Measurements from ENCODE around the gene DNASE1L1.
"Not testable (repeated sequence)": the region's sequence is repeated elsewhere in the genome, so short reads cannot be mapped to it uniquely, and the experiment has no call there.

DNASE1L1 gene

DNA sequence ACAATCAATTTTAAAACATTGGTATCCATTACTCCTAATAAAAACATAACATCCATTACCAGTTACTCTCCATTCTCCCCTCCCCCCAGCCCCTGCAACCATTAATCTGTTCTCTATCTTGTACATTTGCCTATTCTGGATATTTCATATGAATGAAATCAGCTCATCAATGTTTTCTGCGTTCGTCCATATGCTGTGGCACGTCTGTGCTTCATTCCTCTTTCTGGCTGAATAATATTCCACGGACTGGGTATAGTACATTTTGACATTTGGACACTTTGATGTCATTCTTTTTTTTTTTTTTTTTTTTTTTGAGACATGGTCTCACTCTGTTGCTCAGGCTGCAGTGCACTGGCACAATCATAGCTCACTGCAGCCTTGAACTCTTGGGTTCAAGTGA is 5.2 kb downstream of the DNASE1L1 start:
- no peak for DNase-seq

DNA sequence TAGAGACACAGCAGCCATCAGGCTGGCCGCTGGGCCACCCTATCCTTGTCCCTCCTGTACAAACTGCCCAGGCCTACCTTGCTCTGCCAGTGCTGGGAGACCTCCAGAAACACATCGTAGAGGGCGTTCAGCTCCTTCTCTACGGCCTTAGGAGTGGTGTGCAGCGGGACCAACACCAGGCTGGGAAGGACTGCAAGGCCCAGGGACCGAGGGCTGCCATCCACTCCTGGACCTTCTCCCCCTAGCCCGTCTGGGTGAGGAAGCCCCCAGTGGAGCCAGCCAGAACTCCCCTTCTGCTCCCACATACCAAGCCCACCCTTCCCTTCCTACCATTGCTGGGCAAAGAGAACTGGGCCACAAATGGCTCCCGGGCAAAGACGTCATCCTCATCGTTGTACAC is 5.9 kb downstream of the DNASE1L1 start:
- DNase-seq: no peak

GRCh38 chrX:154402622-154403127 is 6.4 kb downstream of the DNASE1L1 start:
- no peak for DNase-seq

GRCh38 chrX:154401918-154402621 is 7.0 kb downstream of the DNASE1L1 start:
- DNase-seq: no peak

GRCh38 chrX:154401045-154401799 is 7.8 kb downstream of the DNASE1L1 start:
- DNase-seq: no peak

DNA sequence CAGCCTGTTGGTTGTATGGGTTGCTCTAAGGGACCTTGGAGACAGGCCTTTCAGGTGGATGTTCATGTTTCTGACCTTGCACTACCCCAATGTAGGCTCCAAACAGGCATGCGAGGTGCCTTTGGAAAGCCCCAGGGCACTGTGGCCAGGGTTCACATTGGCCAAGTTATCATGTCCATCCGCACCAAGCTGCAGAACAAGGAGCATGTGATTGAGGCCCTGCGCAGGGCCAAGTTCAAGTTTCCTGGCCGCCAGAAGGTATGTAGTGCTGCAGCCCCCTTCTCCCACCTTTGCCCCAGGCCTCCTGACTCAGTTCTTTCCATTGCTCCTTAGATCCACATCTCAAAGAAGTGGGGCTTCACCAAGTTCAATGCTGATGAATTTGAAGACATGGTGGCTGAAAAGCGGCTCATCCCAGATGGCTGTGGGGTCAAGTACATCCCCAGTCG is 8.7 kb downstream of the DNASE1L1 start:
- DNase-seq: not testable (repeated sequence)

GRCh38 chrX:154399527-154400368 is 9.3 kb downstream of the DNASE1L1 start:
- DNase-seq: peak in 1 of 5 donors; percentile 14

DNA sequence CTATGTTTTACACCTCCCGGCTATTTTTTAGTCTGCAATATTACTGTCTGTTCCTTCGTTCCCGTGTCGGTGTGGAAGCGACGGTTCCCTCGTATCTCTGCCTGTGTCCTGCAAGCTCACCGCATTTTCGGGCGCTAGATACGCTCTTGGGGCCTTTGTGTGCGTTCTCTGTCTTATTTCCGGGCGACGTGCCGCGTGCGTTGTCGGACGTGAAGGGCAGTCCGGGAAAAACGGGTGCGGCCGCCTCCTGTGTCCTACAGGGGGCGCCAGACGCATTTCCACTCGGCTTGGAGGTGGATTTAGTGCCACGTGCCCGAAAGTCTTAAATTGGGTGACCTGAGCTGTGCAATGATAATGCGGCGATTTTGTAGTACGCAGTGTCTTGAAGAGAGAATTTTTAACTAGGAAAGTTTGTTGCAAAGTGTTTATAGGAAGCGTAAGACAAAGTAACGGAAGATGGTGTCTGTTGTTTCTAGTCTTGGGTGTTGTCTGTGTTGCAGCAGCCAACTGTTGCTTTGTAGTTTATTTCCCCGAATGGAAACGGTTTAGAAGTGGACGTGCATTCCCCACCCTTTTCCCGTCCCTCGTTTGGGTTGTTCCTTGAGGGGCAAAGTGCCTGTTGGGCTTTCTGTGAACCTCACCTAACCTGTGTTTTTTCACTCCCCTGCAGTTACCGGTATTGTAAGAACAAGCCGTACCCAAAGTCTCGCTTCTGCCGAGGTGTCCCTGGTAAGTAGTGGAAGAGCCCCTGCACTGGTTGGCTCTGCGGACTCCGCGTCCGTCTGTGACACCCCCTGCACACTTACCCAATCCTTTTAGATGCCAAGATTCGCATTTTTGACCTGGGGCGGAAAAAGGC is 10.2 kb downstream of the DNASE1L1 start:
- peak; percentile 60 to 88 (median 71) for DNase-seq

DNA sequence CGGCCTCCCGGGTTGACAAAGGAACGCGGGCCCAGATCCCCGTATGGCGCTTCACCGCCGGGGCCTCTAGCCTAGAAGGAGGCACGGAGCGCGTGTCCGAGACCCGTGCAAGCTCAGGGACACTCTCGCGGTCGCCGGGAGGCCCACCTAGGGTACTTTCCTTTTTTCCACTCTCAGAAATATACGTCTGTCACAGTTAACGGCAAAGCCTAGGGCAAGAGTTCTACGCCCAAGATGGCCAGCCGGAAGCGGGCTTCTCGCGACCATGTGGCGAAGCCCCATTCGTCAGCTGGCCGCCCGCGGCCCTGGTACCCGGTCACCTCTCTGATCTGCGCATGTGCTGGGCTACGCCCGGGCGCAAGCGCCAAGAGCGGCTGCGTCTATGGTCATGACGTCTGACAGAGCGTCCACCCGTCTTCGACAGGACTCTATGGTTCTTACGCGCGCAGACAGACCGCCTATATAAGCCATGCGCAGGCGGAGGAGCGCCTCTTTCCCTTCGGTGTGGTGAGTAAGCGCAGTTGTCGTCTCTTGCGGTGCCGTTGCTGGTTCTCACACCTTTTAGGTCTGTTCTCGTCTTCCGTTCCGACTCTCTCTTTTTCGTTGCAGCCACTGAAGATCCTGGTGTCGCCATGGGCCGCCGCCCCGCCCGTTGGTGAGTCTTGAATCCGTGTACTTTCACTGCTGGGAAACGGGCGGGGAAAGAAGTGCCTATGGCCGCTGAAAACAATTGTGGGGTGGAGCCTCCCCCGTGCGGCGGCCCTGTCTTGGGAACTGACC is 11.0 kb downstream of the DNASE1L1 start, which contains the start of gene RPL10:
Gene RPL10, plus strand, starts transcription at position 490 of the 780 bp plus-strand sequence. Its CDS starts 143 bp downstream, at position 633.
- peak; percentile 75 to 97 (median 82) for DNase-seq

GRCh38 chrX:154396973-154397887 is 11.8 kb downstream of the DNASE1L1 start:
- DNase-seq: peak in 3 of 5 donors; percentile 26 to 68 (median 29)

GRCh38 chrX:154396363-154396762 is 12.7 kb downstream of the DNASE1L1 start:
- not testable (repeated sequence) for DNase-seq

DNA sequence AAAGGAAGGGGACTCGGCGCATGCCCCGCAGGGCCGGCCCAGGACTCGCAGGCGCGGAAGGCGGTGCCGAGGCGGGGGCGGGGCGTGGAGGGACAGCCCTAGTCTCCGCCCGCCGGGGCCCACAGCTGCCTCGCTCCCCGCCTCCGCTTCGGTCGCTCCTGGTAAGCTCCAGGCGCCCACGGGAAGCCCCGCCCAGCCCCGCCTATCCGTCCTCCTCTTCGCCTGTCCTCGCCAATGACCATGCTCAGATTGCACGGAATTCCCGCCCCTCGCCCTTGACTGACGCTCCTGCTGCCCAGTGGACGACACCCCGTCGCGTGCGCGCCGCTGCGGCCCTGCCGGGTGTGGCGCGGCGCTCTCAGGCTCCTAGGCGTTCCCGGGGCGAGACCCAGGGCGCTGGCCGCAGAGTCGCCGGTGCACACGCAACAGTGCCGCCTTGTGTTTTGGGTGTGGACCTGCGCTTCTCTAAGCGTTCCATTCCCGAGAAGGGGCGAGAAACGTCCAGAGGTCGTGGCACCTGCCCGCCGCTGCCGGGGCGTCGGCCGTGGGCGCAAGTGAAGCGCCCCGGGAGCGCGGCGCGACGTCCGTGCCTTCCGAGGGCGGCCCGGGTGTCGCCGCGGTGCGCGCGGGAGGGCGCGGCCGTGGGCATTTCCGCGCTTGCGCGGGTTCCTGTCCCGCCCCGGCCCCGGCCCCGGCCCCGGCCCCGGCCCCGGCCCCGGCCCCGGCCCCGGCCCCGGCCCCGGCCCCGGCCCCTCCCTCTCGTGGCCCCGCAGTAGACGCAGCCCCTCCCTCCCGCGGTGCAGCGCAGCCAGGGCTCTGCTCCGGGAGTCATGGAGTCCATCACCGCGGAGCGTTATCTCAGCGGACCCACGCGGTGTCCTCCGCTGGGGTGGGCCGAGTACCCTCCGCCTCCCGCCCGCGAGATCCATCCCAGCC is 19.0 kb downstream of the DNASE1L1 start:
- not testable (repeated sequence) for DNase-seq

- DNase-seq: not testable (repeated sequence)
These were observed 20.4 kb downstream of the DNASE1L1 start for GRCh38 chrX:154388649-154389048.

- not testable (repeated sequence) for DNase-seq
These were observed 21.0 kb downstream of the DNASE1L1 start for GRCh38 chrX:154388094-154388493.

- DNase-seq: no peak
These were observed 24.7 kb downstream of the DNASE1L1 start for GRCh38 chrX:154384284-154384892.

DNA sequence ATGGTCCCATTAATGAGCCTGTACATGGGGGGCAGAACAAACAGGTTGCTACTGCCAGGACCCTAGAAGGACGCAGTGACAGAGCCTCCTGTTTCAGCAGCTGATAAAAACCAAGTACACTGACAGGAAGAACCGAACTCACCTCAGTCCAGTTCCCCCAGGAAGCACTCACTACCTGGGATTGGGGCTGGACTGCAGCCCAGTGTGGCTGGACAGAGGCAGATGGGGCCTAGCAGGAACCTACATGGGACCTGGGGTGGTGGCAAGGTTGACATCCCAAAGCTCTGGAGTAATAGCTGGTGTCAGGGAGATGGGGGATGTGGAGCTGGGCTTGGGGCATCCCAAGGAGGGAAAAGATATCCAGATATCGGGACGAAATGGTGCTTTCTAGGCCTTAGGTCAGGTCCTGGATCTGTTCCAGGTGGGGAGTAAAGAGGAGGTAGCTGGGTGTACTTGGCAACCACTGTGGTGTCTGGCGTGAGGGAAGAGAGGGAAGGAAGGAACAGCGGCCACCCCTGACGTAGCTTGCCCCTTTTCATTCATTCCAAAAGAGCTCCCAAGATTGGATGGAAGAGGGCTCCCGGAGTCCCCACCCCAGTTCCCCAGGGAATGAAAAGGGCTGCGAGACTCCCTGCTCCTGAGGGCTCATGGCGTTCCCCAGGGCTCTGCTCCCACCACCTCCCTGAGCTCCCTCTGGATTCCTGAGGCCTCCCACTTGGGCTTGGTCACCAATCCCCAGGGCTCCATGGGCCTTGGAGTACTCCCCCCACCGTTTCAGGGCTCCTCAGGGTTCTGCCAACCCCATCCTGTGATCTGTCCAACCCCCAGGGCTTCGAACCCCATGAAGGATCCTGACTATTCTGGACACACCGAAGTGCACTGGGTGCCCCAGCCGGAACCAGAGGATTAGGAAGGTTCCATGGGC is 25.4 kb downstream of the DNASE1L1 start:
- no peak for DNase-seq
